Heart left ventricle (tissue), 13 donors: ENCODE measurements around the gene LRPAP1.
"Not testable (repeated sequence)": the region's sequence is repeated elsewhere in the genome, so short reads cannot be mapped to it uniquely, and the experiment has no call there.

Experiments used
- POLR2A ChIP-seq, 2 donors: fragments of 450-650 bp; IDR thresholded peaks; one replicate each; pipeline ENCODE4 v1.6.1; 2017; ENCODE audit warnings: antibody characterized with exemption in 2 of 2, mild to moderate bottlenecking in 2 of 2, moderate library complexity in 2 of 2
- TF ChIP-seq, protein P1 (sequence below), 12 donors: fragments of 200-600 bp; sonication (generic) in 4 of 12; IDR thresholded peaks; one replicate each; pipeline versions ENCODE4 v1.5.0 to v1.8.0; 2018 to 2022; ENCODE audit warnings: antibody characterized with exemption in 12 of 12, mild to moderate bottlenecking in 5 of 12
- donor health status: ischemic (EF 13 %, LVEDD 7.1; RV severe dilation, severe dysfunction).
- donor health status: DM: no; HTN: yes; CAD: no.
- donor health status: DM: no; HTN: no; CAD: no.
- donor health status: ischemic (EF 25% LVEDD 6.9; RV normal size, moderate dysfunction).
- donor health status: ischemic (EF 25% LVEDD 5.7; RV mildly dilated, moderate dysfunction).
- donor health status: ischemic (EF 35%, LVEDD 5.7; RV mildly dilated, moderate dysfunction).
- donor health status: nonischemic (EF 11% LVEDD 7.7; RV severe dilation, severe dysfunction).
- donor health status: DM: yes; HTN: yes; CAD: no.
- donor health status: PGD.
- donor health status: ischemic (EF 29% LVEDD 5.4; RV normal size, mild dysfunction).
- donor health status: nonischemic (EF 23%, LVEDD 6.1; RV moderate dilation, normal function).

DNA sequence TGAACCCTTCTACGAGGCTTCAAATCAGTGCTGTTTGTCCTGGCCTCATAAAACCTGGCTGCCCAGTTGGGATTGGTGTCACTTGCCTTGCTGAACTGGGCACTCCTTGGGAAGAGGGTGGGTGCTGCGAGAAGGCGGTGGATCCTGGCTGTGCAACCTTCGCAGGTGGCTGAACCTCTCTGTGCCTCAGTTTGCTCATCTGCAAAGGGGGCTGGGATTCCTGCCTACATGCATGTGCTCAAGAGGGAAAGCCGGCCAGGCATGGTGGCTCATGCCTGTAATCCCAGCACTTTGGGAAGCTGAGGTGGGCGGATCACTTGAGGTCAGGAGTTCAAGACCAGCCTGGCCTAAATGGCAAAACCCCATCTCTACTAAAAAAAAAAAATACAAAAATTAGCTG, 17.8 kb upstream of the LRPAP1 start:
- TF ChIP-seq, protein P1, sequence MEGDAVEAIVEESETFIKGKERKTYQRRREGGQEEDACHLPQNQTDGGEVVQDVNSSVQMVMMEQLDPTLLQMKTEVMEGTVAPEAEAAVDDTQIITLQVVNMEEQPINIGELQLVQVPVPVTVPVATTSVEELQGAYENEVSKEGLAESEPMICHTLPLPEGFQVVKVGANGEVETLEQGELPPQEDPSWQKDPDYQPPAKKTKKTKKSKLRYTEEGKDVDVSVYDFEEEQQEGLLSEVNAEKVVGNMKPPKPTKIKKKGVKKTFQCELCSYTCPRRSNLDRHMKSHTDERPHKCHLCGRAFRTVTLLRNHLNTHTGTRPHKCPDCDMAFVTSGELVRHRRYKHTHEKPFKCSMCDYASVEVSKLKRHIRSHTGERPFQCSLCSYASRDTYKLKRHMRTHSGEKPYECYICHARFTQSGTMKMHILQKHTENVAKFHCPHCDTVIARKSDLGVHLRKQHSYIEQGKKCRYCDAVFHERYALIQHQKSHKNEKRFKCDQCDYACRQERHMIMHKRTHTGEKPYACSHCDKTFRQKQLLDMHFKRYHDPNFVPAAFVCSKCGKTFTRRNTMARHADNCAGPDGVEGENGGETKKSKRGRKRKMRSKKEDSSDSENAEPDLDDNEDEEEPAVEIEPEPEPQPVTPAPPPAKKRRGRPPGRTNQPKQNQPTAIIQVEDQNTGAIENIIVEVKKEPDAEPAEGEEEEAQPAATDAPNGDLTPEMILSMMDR (IDR thresholded peaks at IDR 0.05) = not testable (repeated sequence)
- not testable (repeated sequence) for TF ChIP-seq POLR2A (IDR thresholded peaks at IDR 0.05)
